Right ventricle myocardium superior (tissue), 1 donor: ENCODE measurements around the gene KLHL7. TPM values are rescaled to one million over a fixed set of nuclear protein-coding genes. Genes with fewer than 3 reads are reported as not detected.

Source experiments
- ATAC-seq: fragments of 200-7000 bp; cut with Tn5 transposase; one replicate; pipeline ENCODE4 v1.9.1; 2020; ENCODE audit warnings: mild to moderate bottlenecking; ENCODE audit not compliant: poor library complexity
- DNase-seq: peaks from one replicate; pipeline ENCODE4 v3.0.0-alpha.2; 2020
- intact Hi-C: fragments of 100-400 bp; cut with DNase I; formaldehyde crosslinking; loops from one replicate; pipeline ENCODE4 v1.11.2; 2022
- long read RNA-seq: library from polyadenylated mRNA; unstranded; transcript quantifications from one replicate; pipeline ENCODE4 v2.0.0, GENCODE V29; 2021
- total RNA-seq: library from RNA; stranded (reverse); fragmentation: NEBNext Ultra II Directional; extraction: Animal tissue kit (Norgen Biotek cat#: 25700); gene quantifications from one replicate; pipeline ENCODE4 v1.2.1, GENCODE V29; 2021
- donor health status: DM: no; HTN: yes; CAD: no; lungs with severe emphysema.

Gene KLHL7, protein sequence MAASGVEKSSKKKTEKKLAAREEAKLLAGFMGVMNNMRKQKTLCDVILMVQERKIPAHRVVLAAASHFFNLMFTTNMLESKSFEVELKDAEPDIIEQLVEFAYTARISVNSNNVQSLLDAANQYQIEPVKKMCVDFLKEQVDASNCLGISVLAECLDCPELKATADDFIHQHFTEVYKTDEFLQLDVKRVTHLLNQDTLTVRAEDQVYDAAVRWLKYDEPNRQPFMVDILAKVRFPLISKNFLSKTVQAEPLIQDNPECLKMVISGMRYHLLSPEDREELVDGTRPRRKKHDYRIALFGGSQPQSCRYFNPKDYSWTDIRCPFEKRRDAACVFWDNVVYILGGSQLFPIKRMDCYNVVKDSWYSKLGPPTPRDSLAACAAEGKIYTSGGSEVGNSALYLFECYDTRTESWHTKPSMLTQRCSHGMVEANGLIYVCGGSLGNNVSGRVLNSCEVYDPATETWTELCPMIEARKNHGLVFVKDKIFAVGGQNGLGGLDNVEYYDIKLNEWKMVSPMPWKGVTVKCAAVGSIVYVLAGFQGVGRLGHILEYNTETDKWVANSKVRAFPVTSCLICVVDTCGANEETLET
- 167 TPM for total RNA-seq
- long read RNA-seq, full-length matches to known transcripts = 633 of 725 reads
- long read RNA-seq, partial matches to known transcripts = 28 of 725 reads
- long read RNA-seq, other reads (novel, unspliced or antisense) = 64 of 725 reads

DNA sequence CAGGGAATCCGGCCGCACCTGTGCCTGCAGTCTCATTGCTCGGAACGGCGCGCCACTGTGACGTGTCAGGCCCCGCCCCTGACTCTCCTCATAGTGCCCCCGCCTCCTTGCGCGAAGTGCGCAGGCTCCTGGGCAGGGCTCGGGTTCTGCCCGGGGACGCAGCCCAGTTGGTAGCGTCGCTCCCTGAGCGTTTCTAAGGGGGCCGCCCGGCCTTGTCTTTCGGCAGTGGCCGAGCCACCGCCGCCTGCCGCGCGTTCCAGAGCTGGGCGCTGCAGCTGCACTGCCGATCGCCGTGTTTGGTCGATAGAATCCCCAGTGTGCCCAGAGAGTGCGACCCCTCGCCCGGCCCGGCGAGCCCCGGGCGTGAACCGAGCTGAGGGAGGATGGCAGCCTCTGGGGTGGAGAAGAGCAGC, at the start of gene KLHL7:
TSS of gene KLHL7 (plus strand) at position 142 of the 413 bp plus-strand sequence. CDS start at position 384, 242 bp downstream.
- intact Hi-C loops = loop anchor here (5.0 to 10.0 kb wide), 2 partner anchors 77 to 139 kb away; partner anchors contain the start of genes GPNMB and NUP42
- DNase-seq (peak; percentile 99), ATAC-seq (peak; percentile 97)

DNA sequence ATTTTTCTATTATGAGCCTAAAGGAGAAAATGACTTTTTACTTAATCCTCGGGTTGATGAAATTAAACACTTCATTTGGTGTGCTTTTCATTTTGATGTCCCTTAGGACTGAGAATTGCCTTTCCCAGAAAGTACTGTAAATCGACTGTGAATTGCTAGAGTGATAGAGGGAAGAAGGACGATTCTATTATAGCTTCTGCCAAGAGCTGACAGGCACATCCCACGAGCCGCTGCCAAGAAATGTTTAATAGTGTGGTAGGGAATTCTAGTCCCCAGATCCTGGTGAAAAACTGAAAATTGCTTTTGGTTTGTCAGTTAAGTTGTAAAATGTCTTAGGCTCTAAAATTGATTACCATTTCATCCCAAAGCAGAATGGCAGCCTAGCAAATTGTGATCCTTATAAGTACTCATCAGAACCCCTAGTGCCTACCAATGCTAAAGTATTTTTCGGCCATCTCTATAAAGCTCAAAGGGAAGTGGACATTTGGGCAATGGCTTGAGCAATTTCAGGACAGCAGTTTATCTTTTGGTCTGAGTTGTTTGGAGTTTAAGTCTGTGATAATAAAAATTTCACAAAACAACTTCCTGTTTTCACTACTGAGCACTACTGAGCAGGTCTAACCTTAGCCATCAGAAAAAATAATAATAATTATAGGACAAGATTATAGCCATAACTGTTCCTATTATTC, 47.0 kb upstream of the KLHL7 start:
- no peak for DNase-seq
- no peak for ATAC-seq
- intact Hi-C loops = loop anchor here (5.0 to 10.0 kb wide), 4 partner anchors 206 to 501 kb away; partner anchors contain the start of genes IL6 and TOMM7

DNA sequence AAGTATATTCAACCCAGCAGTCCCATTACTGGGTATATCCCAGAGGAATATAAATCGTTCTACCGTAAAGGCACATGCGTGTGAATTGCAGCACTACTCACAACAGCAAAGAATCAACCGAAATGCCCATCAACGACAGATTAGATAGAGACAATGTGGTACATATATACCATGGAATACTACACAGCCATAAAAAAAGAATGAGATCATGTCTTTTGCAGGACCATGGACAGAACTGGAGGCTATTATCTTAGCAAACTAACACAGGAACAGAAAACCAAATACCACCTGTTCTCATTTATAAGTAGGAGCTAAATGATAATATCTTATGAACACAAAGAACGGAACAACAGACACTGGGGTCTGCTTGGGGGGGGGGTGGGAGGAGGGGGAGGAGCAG, 44.3 kb upstream of the KLHL7 start:
- DNase-seq (no peak), ATAC-seq (no peak)
- intact Hi-C loops = no loop called here

DNA sequence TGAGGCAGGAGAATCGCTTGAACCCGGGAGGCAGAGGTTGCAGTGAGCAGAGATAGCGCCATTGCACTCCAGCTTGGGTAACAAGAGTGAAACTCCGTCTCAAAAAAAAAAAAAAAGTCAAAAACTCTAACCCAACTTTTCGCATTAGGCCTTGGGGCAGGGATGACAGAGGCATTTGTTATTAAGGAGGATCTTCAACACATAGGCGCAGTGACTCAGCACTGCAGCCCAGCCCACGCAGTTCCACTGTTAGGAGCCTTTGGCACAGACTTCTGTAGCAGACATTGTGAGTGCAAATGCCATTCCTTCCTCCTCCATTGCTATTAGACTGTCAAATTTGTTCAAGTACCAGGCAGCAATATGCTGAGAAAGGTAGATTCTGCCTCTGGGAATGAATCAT, 43.1 kb upstream of the KLHL7 start:
- ATAC-seq = no peak
- DNase-seq = no peak

DNA sequence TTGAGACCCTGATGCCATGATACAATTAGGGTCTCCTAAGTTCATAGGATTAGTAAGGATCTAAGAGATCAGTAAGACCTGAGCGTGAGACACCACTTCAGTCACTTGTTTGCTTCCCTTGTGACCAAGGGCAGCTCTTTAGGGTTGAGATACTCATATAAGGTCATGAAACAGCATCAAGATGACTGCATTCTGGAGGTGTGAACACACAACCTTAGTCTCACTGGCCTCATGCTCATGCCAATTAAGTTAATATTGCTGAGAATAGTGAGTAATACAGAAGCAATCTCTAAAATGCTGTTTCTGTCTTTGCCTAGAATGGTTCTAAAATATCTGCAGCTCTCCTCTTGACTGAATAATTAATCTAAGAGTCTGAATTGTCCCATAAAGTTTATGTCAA, 39.6 kb upstream of the KLHL7 start:
- ATAC-seq = no peak
- DNase-seq = no peak
- intact Hi-C loops = no loop called here

More for the DNA sequence above, 43.1 kb upstream of the KLHL7 start:
- intact Hi-C loops = no loop called here

DNA sequence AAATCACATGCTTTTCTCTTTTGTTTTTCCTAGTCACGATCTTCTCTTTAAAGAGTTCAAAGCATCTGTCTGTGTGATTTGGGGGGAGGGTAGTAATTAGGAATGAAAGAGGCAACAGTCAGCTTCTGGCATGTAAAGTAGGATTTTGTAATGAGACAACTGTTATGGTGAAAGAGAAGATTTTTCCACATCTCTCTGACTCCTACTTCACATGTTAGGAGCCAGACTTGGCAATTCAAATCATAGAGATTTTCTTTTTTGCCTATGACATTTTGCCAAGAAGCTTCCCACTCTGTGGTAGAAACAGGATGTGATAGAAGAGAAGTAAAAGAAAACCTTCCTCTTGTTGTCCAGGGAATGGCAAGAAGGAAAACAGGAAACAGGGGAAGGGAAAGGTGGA, 38.3 kb upstream of the KLHL7 start:
- no peak for DNase-seq
- no peak for ATAC-seq
- intact Hi-C loops = no loop called here

DNA sequence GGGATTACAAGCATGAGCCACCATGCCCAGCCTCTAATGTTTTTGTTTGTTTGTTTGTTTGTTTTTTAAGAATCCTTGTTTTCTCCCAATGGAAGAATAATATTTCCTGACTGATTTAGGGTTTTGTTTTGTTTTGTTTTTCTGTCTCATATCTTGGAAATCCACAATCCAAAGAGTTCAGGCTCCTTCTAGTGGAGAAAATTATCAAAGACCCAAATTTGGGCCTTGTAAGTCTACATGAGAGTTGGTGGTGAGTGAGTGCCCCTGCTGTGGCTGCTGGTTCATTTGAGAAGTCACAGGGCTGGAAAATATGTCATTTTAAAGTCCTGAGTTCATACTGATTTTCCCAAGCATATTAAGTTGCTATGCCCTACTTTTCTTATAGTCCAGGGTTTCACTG, 33.5 kb upstream of the KLHL7 start:
- intact Hi-C loops = no loop called here
- DNase-seq (no peak), ATAC-seq (no peak)

DNA sequence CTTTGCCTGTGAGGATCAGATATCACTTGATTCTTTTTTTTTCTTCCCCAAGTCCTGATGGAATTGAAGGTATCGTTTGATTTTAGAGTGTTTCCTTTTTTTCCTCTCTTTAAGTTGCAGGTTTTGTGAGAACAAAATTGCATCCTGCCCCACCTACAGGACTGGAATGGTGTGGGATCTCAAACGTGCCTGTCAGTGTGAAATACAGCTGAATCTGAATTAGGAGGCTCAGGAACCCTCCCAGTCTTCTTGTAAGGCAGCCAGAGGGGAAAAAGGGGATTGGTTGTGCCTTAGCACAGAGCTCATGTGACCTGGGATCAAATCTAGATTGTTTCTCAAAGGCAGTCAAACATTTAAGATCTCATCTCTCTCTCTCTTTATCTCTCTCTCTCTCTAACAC, 32.7 kb upstream of the KLHL7 start:
- ATAC-seq (no peak), DNase-seq (no peak)
- intact Hi-C loops = no loop called here

DNA sequence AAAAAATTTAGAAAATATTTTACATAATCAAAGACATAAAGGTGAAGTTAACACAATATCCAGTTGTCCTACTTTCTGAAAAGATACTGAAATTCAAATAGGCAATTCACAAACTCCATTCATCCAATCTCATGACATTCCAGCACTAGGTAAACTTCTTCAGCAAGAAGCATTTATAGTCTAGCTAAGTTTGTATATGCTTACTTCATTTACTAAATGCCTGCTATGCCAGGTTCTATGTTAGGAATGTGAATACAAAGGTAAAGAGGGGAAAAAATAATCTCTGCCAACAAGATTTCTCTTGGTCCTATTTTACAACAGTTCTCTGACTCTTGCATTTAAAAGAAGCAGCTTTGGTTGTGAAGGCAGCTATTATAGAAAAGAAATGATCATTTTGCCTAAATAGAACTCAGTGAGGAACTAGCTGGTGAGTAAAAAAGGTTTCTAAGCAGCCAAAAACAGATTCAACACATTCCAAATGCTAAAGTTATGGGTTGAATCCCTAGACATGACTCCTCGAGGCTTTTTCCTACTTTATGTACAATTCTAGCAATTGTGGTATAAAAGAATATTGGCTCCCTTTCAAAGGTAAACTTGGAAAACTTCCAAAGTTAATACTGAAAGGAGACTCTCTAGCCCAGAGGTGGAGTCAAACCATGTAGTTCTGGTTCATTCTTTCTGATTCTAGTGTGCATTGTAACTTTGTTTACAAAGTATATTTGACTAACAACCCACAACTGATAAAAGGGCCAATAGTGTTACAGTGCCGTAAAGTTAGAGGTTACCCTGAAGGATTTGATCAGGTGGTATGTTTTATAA, 30.9 kb upstream of the KLHL7 start:
- DNase-seq = no peak
- peak; percentile 32 for ATAC-seq
- intact Hi-C loops = no loop called here

DNA sequence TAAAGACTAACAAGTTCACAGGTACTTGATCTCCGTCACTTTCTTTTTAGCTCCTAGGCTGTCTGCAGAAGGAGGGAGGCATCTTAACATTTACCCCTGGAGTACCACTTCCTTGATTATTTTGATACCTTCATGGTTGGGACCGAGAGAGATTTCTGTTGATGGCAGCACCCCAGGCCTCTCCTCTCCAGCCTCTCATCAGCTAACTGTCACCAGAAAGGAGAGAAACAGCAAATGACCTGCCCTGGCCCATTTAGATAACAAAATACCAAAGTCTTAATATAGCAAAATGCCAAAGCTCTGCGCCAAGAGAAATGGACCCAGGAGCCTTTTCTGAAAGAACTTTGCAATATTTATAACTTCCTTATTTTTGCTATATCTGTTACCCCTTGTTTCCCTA, 30.0 kb upstream of the KLHL7 start:
- intact Hi-C loops = no loop called here
- no peak for DNase-seq
- peak; percentile 86 for ATAC-seq

DNA sequence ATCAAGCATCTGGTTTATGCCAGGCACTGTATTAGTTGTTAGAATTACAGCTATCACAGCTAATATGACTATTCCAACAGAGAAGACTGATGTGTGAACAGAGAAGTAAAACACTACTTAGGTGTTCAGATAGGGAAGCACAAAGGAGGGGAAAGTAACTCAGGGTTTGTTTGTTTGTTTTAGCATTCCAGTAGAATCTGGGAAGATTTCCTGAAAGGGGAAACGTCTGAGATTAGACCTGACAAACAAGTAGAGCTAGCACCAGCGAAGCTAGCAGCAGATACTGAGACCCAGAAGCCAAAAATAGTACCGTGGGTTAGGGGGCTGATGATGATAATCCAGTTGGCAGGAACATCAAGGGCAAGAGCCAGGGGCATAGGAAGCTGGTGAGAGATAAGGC, 28.8 kb upstream of the KLHL7 start:
- intact Hi-C loops = no loop called here
- peak; percentile 22 for ATAC-seq
- no peak for DNase-seq

DNA sequence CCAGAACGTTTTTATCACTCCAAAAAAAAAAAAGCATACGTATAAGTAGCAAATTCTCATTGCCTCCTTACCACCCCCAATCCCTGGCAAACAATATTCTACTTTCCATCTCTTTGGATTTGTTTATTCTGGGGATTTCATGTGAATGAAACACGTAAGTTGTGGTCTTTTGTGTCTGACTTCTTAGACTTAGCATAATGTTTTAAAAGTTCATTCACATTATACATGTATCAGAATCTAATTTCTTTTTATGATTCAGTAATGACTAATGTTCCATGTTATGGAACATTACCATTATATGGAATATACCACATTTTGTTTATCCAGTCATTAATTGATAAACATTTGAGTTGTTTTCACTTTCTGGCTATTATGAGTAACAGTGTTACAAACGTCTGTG, 12.5 kb upstream of the KLHL7 start:
- ATAC-seq (no peak), DNase-seq (no peak)
- intact Hi-C loops = no loop called here

DNA sequence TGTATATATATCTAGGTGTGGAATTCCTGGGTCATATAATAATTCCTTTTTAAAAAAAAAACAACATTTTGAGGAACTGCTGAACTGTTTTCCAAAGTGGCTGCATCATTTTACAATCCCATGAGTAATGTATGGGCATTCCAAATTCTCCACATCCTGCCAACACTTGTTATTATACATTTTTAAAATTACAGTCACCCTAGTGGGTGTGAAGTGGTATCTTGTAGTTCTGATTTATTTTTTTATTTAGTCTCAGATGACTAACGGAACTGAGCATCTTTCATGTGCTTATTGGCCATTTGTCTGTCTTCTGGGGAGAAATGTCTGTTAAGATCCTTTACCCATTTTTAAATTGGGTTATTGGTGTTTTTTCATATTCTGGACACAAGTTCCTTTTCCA, 12.0 kb upstream of the KLHL7 start:
- ATAC-seq = no peak
- DNase-seq = no peak
- intact Hi-C loops = no loop called here

DNA sequence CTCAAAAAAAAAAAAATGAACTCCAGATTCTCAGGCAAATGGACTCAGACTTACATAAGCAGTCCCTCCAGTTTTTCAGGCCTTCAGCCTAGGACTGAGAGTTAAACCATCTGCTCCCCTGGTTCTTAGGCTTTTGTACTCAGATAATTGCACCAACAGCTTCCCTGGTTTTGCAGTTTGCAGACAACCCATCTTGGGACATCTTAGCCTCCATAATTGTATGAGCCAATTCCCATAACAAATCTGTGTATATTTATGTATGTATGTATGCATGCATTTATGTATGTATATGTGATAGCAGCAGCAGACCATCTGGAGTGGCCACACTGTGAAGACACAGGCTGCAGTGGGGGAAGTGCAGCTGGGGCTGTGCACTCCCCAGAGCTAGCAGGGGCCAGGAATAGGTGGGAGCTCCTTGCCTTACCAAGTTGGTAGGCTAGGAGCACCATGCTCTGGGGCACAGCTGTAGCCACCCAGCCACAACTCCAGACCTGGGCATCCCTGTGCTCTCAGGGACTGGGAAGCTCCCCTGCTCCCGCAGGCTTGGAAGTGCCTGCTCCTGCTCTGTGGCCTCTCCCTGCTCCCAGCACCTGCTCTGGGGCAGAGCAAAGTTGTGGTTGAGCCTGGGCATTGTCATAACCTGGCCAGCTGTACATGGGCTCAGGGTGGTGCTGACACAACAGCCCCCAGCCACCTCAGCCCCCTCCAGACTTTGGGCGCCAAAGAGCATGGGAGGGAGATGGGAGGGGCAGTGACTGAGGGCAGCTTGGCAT, 8.9 kb upstream of the KLHL7 start:
- no peak for ATAC-seq
- no peak for DNase-seq
- intact Hi-C loops = no loop called here

DNA sequence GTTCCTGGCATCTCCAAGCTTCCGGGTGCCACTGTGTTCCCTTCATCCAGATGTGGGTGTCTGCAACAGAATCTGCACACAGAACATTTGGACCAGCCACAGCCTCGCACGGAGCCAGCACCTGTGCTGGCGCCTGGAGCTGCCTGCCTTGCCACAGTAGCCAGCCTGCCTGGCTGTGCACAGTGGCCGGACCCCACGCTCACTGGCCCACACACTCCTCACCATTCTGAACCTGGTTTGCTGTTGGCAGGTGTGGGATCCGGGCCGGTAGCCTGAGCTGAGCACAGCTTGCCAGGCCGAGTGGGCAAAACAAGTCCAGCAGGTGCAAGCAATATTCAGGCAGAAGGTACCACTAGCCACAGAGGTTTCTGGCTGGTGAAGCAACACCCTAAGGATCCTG, 7.6 kb upstream of the KLHL7 start:
- no peak for ATAC-seq
- intact Hi-C loops = no loop called here
- DNase-seq = no peak

DNA sequence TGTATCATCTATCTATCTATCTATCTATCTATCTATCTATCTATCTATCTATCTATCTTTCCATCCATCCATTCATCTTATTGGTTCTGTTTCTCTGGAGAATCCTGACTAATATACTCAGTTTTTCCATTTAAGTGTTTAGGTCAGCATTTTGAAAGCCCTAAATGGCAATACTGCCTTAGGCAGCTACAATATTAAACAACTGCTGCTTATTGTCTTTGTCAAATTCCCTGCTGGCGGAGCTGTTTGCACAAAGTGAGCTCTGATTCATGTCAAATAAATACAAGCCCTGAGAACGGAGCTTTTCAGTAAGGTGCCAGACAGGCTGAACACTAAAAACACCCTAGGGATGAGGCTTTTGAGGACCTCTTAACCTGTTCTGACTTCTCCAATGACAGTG, 7.1 kb upstream of the KLHL7 start:
- no peak for ATAC-seq
- intact Hi-C loops = no loop called here
- no peak for DNase-seq

DNA sequence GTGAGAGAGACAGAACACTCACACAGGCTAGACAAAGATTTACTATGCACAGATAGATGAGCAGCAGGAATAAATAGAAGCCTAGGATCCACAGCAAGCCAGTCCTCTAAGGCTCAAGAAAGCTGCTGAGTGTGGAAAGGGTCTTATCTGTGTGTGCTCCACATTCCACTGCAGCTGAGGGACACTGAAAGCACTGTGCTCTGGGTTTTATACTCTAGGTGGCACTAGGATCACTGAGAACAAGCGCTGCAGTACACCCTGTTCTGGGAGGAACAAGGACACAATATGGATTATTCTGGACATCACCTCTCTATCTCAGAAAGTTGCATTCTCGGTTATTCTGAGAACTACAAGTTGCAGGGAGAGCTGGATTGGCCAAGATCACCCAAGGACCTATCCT, 4.9 kb upstream of the KLHL7 start:
- intact Hi-C loops = loop anchor here (10.0 kb wide), 1 partner anchor 144 kb away; the partner anchor contains the start of gene GPNMB
- no peak for DNase-seq
- peak; percentile 69 for ATAC-seq

DNA sequence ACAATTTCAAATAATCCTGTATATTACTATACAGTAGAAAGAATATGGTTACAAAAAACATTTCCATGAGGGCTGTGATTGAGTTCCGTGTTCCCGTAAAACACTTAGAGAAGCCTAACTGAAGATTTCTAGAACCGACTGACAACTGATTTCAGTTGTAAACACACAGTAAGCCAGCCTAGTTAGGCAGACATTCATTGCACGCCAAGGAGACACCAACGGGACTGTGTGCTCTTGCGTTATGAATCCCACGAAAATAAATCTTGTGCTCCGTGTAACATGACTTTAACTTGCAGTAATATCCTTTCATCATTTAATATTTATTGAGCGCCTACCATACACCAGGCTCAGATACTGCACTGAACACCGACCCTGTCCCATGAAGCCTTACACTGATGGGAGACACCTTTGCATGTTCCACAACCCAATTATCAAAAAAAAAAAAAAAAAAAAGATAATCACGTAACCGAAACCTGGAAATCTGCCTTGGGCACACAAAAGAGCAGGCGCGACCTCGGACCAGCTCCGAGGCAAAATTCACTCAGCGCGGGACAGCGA, 420 bp upstream of the KLHL7 start:
- intact Hi-C loops = loop anchor here (5.0 to 10.0 kb wide), 2 partner anchors 77 to 140 kb away; partner anchors contain the start of genes GPNMB and NUP42
- ATAC-seq (no peak), DNase-seq (no peak)
